ENCODE results near the gene ABCA9. TPM values are rescaled to one million over a fixed set of nuclear protein-coding genes. Genes with fewer than 3 reads are reported as not detected.

ABCA9 gene
- total RNA-seq, 1 donor, result 23.2 TPM

DNA sequence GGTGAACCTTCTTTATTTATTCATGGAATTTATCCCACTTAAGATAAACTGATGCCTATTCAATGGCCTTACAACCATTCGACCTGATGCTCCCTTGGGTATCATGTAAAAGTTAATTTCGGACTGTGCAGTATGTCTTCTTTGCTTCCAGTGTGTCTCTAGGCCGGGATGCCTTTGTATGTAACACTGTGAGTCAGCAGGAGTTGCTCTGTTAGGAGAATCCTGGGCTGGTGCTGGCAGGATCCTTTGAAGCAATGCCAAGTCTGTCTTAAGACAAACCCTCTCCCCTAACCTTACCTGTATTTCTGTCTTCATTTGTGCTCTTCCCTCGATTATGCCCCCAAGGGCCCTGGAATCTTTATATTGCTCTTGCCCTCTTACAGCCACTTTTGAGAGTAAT lies 67.6 kb downstream of the ABCA9 start:
- Histone ChIP-seq H3K9me3 (ENCODE audit: low read depth, low read length) (no peaks in the 10 kb centered on the region), H3K27me3 (ENCODE audit: insufficient read depth, low read length) (no peaks in the 10 kb centered on the region), H2AFZ (ENCODE audit: low read length) (no peak overlapping the region), H3K27ac (ENCODE audit: low read depth, low read length) (no peak overlapping the region), H3K79me2 (ENCODE audit: insufficient read depth, low read length) (no peaks in the 10 kb centered on the region), H3K4me3 (ENCODE audit: insufficient read depth, low read length) (no peak overlapping the region), H3K4me2 (ENCODE audit: insufficient read depth, low read length) (no peak overlapping the region), H4K20me1 (ENCODE audit: insufficient read depth, low read length) (no peaks in the 10 kb centered on the region), H3K4me1 (ENCODE audit: insufficient read depth, low read length) (no peaks in the 10 kb centered on the region), H3K36me3 (ENCODE audit: insufficient read depth, low read length) (no peaks in the 10 kb centered on the region)
- TF ChIP-seq, protein P1, sequence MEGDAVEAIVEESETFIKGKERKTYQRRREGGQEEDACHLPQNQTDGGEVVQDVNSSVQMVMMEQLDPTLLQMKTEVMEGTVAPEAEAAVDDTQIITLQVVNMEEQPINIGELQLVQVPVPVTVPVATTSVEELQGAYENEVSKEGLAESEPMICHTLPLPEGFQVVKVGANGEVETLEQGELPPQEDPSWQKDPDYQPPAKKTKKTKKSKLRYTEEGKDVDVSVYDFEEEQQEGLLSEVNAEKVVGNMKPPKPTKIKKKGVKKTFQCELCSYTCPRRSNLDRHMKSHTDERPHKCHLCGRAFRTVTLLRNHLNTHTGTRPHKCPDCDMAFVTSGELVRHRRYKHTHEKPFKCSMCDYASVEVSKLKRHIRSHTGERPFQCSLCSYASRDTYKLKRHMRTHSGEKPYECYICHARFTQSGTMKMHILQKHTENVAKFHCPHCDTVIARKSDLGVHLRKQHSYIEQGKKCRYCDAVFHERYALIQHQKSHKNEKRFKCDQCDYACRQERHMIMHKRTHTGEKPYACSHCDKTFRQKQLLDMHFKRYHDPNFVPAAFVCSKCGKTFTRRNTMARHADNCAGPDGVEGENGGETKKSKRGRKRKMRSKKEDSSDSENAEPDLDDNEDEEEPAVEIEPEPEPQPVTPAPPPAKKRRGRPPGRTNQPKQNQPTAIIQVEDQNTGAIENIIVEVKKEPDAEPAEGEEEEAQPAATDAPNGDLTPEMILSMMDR (IDR thresholded peaks at IDR 0.05; ENCODE audit: extremely low read depth, low read depth, low read length), result no peak
- DNase-seq (ENCODE audit: insufficient read length, low spot score, missing footprints), result peak; percentile 25

DNA sequence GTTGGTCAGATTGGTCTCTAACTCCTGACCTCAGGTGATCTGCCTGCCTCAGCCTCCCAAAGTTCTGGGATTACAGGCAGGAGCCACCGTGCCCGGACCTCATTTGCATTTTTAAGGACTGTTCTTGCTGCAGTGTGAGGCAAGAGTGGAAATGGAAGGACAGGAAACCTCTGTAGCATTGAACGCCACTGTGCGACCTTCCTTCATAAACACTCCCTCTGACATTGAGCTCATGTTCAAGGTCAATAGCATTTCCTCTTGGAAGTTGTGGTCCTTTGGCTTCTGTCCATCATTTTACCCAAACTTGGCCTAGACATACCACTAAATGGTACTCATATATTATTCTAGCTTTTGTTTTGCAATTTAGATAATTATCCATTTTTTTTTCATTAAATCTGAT lies 72.8 kb downstream of the ABCA9 start:
- H3K4me3 ChIP-seq (ENCODE audit: insufficient read depth, low read length), result no peak overlapping the region
- no peaks in the 10 kb centered on the region for H3K36me3 ChIP-seq (ENCODE audit: insufficient read depth, low read length)
- H3K9me3 ChIP-seq (ENCODE audit: low read depth, low read length), result no peaks in the 10 kb centered on the region
- DNase-seq (ENCODE audit: insufficient read length, low spot score, missing footprints), result no peak
- TF ChIP-seq, protein P1 (IDR thresholded peaks at IDR 0.05; ENCODE audit: extremely low read depth, low read depth, low read length), result no peak
- H3K27me3 ChIP-seq (ENCODE audit: insufficient read depth, low read length), result no peaks in the 10 kb centered on the region
- no peak overlapping the region for H3K27ac ChIP-seq (ENCODE audit: low read depth, low read length)
- no peaks in the 10 kb centered on the region for H4K20me1 ChIP-seq (ENCODE audit: insufficient read depth, low read length)
- H3K79me2 ChIP-seq (ENCODE audit: insufficient read depth, low read length), result no peaks in the 10 kb centered on the region
- H2AFZ ChIP-seq (ENCODE audit: low read length), result no peak overlapping the region
- H3K4me1 ChIP-seq (ENCODE audit: insufficient read depth, low read length), result no peaks in the 10 kb centered on the region
- H3K4me2 ChIP-seq (ENCODE audit: insufficient read depth, low read length), result no peak overlapping the region

DNA sequence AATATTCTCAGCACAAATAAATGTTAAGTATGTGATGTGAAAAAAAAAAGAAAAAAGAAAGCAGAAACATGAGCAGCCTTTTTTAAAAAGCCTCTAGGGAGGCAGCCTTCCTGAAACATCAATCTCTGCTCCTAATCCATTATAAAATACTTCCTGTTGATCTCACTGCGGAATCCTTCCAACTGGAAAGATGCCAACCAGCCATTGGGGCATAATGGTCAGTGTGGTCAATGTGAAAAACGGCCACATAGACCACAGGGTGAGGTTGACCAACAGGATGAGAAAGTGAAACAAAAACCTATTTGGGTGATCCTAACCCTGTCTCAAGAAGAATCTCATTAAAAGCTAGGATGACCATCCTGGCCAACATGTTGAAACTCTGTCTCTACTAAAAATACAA lies 79.4 kb downstream of the ABCA9 start:
- H3K36me3 ChIP-seq (ENCODE audit: insufficient read depth, low read length), result no peaks in the 10 kb centered on the region
- H4K20me1 ChIP-seq (ENCODE audit: insufficient read depth, low read length), result no peaks in the 10 kb centered on the region
- H3K4me2 ChIP-seq (ENCODE audit: insufficient read depth, low read length), result peak overlapping the region; percentile 45
- peak; percentile 92 for DNase-seq (ENCODE audit: insufficient read length, low spot score, missing footprints)
- H3K4me1 ChIP-seq (ENCODE audit: insufficient read depth, low read length), result peaks cover 3% of the 10 kb centered on the region
- no peaks in the 10 kb centered on the region for H3K9me3 ChIP-seq (ENCODE audit: low read depth, low read length)
- H3K27ac ChIP-seq (ENCODE audit: low read depth, low read length), result no peak overlapping the region
- H3K4me3 ChIP-seq (ENCODE audit: insufficient read depth, low read length), result peak overlapping the region; percentile 12
- TF ChIP-seq, protein P1 (IDR thresholded peaks at IDR 0.05; ENCODE audit: extremely low read depth, low read depth, low read length), result no peak
- no peak overlapping the region for H2AFZ ChIP-seq (ENCODE audit: low read length)
- no peaks in the 10 kb centered on the region for H3K27me3 ChIP-seq (ENCODE audit: insufficient read depth, low read length)
- no peaks in the 10 kb centered on the region for H3K79me2 ChIP-seq (ENCODE audit: insufficient read depth, low read length)

DNA sequence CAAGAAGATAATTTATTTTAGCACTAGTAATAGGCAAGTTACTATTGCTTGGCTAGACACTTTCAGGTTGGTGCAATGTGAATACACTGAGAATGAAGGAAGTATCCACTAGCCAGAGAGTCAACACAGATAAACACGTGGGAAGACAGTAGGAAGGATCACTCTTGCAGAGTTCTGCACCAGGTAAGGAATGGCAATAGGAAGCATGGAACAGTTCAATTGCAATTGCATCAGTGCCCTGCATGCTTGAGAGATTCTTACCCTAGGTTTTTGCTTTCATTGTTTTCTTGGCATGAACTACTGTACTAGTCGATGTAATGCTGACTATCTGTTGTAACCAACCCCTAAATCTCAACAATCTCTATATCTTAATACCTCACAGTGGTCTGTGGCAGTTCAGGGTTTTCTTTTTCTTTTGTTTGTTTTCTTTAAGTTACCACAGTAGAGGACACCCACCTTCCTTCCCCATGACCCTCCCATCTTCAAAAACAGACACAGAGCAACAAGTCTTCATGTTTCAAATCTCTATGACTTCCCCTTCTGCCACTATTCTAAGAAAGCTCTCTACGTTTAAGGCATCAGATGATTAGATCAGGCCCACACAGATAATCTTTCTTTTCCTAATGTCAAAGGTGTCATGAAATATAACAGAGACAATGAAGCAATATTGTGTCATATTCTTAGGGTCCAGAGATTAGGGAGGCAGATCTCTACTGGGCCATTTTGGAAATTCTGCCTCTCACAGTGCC lies 87.5 kb downstream of the ABCA9 start:
- no peaks in the 10 kb centered on the region for H3K79me2 ChIP-seq (ENCODE audit: insufficient read depth, low read length)
- H4K20me1 ChIP-seq (ENCODE audit: insufficient read depth, low read length), result no peaks in the 10 kb centered on the region
- DNase-seq (ENCODE audit: insufficient read length, low spot score, missing footprints), result no peak
- H3K36me3 ChIP-seq (ENCODE audit: insufficient read depth, low read length), result no peaks in the 10 kb centered on the region
- no peaks in the 10 kb centered on the region for H3K9me3 ChIP-seq (ENCODE audit: low read depth, low read length)
- TF ChIP-seq, protein P1 (IDR thresholded peaks at IDR 0.05; ENCODE audit: extremely low read depth, low read depth, low read length), result no peak
- H2AFZ ChIP-seq (ENCODE audit: low read length), result peak overlapping the region; percentile 14
- H3K27ac ChIP-seq (ENCODE audit: low read depth, low read length), result no peak overlapping the region
- no peak overlapping the region for H3K4me2 ChIP-seq (ENCODE audit: insufficient read depth, low read length)
- no peak overlapping the region for H3K4me3 ChIP-seq (ENCODE audit: insufficient read depth, low read length)
- H3K27me3 ChIP-seq (ENCODE audit: insufficient read depth, low read length), result no peaks in the 10 kb centered on the region
- H3K4me1 ChIP-seq (ENCODE audit: insufficient read depth, low read length), result no peaks in the 10 kb centered on the region

Data from osteoblast (primary cell).